ENCODE data around the gene CMC1.
A peak's percentile ranks its signal among the peaks of the same experiment; 100 is the strongest.
"Not testable (repeated sequence)": the region's sequence is repeated elsewhere in the genome, so short reads cannot be mapped to it uniquely, and the experiment has no call there.

CMC1 gene

DNA sequence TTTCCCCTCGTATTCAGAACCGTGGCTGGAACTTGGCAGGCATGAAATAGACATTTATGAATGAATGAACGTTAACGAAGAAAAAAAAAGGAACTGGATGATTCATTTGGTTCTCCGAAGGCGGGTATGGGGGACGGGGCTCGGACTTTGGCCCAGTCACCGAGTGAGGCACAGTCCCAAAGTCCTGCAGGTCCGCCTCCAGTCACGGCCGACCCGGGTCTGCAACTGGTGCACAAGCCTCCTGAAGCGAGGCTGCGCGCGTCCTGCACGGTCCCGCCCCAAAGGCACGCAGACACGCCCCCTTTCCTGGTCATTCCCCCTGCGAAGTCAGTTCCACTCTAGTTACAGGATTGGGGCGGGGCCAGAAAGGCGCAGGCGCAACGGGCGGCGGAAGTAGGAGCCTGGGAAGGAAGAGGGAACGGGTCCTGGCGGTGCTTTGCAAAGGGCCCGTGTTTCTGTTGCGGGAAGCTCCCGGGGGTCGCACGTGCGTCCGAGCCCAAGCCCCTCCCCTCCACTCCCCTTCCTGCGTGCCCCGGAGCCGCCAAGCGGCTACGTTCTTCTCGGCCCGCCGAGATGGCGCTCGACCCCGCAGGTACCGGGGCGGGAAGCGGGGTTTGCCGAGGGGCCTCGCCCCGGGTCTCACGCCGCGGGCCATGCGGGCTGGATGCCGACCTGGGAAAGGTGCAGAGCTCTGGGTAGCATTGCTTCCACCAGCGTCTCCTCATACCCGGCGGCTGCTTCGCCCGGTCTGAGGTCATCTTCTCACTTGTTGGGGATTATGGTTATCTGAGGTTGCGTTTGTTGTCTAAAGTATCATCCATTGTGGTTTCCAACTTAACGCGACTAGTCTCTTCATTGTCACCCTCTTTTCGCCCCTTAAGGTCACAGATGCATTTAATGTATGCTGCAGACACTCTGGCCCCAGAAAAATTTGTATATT is at the start of gene CMC1:
Gene CMC1, plus strand, starts transcription at position 399 of the 940 bp plus-strand sequence. Its CDS starts 175 bp downstream, at position 574.
- H3K4me3 ChIP-seq, result peak within 1 kb of the TSS; percentile 85
- DNase-seq (ENCODE audit: low read depth, low spot score), result peak; percentile 52
- no peak for TF ChIP-seq EZH2 (IDR thresholded peaks at IDR 0.05)
- TF ChIP-seq FOXP2 (optimal IDR thresholded peaks at IDR 0.05; ENCODE audit: control extremely low read depth, extremely low read length, insufficient read depth), result no peak
- peak; percentile 95 for TF ChIP-seq POLR2AphosphoS5 (IDR thresholded peaks at IDR 0.05; ENCODE audit: borderline replicate concordance, low read depth, low read length)
- peak within 1 kb of the TSS; percentile 84 for H3K9ac ChIP-seq (ENCODE audit: insufficient read length)
- H3K27ac ChIP-seq, result no peak within 1 kb of the TSS
- H3K36me3 ChIP-seq (ENCODE audit: insufficient read depth, low read length), result no peaks in the 10 kb centered on the region
- H3K9me3 ChIP-seq (ENCODE audit: low read depth, low read length), result no peaks in the 10 kb centered on the region

- no peak for TF ChIP-seq EZH2 (IDR thresholded peaks at IDR 0.05)
- TF ChIP-seq POLR2AphosphoS5 (IDR thresholded peaks at IDR 0.05; ENCODE audit: borderline replicate concordance, low read depth, low read length), result no peak
- TF ChIP-seq FOXP2 (optimal IDR thresholded peaks at IDR 0.05; ENCODE audit: control extremely low read depth, extremely low read length, insufficient read depth), result no peak
- no peak for DNase-seq (ENCODE audit: low read depth, low spot score)
- H3K4me3 ChIP-seq, result no peak overlapping the region
- no peak overlapping the region for H3K27ac ChIP-seq
- no peaks in the 10 kb centered on the region for H3K9me3 ChIP-seq (ENCODE audit: low read depth, low read length)
- no peaks in the 10 kb centered on the region for H3K36me3 ChIP-seq (ENCODE audit: insufficient read depth, low read length)
- H3K9ac ChIP-seq (ENCODE audit: insufficient read length), result no peak overlapping the region
Measured at GRCh38 chr3:28198161-28198560, 43.3 kb upstream of the CMC1 start.

DNA sequence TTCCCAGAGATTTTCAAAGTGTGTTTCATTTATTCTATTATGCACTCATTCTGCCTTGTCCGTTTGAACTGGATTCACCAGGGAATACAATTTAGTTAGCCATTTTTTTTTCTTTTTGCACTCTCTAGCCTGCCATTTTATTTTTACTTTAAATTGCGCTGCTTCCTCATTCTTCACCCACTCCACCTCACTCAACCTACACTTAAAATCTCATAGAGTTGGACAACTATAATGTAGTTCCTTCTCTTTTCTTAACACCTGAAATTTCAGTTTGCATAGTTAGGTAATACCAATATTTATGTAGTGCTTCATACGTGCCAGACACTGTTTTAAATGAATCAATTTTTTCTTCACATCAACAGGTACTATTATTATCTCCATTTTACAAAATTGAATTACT is 42.4 kb upstream of the CMC1 start:
- no peak overlapping the region for H3K9ac ChIP-seq (ENCODE audit: insufficient read length)
- no peaks in the 10 kb centered on the region for H3K36me3 ChIP-seq (ENCODE audit: insufficient read depth, low read length)
- no peak overlapping the region for H3K27ac ChIP-seq
- H3K9me3 ChIP-seq (ENCODE audit: low read depth, low read length), result no peaks in the 10 kb centered on the region
- TF ChIP-seq FOXP2 (optimal IDR thresholded peaks at IDR 0.05; ENCODE audit: control extremely low read depth, extremely low read length, insufficient read depth) (no peak), POLR2AphosphoS5 (IDR thresholded peaks at IDR 0.05; ENCODE audit: borderline replicate concordance, low read depth, low read length) (no peak)
- no peak overlapping the region for H3K4me3 ChIP-seq
- no peak for DNase-seq (ENCODE audit: low read depth, low spot score)

GRCh38 chr3:28199643-28200042 is 41.8 kb upstream of the CMC1 start:
- not testable (repeated sequence) for H3K4me3 ChIP-seq; H3K9ac ChIP-seq (ENCODE audit: insufficient read length); H3K36me3 ChIP-seq (ENCODE audit: insufficient read depth, low read length); H3K9me3 ChIP-seq (ENCODE audit: low read depth, low read length); DNase-seq (ENCODE audit: low read depth, low spot score); H3K27ac ChIP-seq

- not testable (repeated sequence) for H3K27ac ChIP-seq; H3K9me3 ChIP-seq (ENCODE audit: low read depth, low read length); H3K4me3 ChIP-seq; H3K9ac ChIP-seq (ENCODE audit: insufficient read length); H3K36me3 ChIP-seq (ENCODE audit: insufficient read depth, low read length); DNase-seq (ENCODE audit: low read depth, low spot score)
Measured at GRCh38 chr3:28200366-28200848, 41.0 kb upstream of the CMC1 start.

DNA sequence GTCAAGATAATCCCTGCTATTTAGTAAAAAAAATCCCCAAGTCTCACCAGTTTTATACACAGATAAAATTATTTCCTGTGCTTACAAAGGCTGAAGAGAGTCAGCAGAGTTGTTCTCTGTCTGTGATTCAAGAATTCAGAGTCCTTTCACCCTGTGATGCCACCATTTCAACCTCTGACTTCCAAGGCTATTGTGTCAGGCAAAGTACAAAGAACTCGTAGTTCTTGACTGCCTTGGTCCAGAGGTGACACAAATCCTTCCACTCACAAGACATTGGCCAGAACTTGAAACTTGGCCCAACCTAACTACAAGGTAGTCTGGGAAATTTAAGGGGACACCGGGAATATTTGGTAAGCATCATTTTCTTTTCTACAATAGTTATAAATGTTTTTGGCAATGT is 34.9 kb upstream of the CMC1 start:
- Histone ChIP-seq H3K9ac (ENCODE audit: insufficient read length) (no peak overlapping the region), H3K4me3 (no peak overlapping the region), H3K27ac (no peak overlapping the region), H3K36me3 (ENCODE audit: insufficient read depth, low read length) (no peaks in the 10 kb centered on the region), H3K9me3 (ENCODE audit: low read depth, low read length) (no peaks in the 10 kb centered on the region)
- TF ChIP-seq FOXP2 (optimal IDR thresholded peaks at IDR 0.05; ENCODE audit: control extremely low read depth, extremely low read length, insufficient read depth), result no peak
- TF ChIP-seq POLR2AphosphoS5 (IDR thresholded peaks at IDR 0.05; ENCODE audit: borderline replicate concordance, low read depth, low read length), result no peak
- TF ChIP-seq EZH2 (IDR thresholded peaks at IDR 0.05), result no peak
- no peak for DNase-seq (ENCODE audit: low read depth, low spot score)

- no peak overlapping the region for H3K27ac ChIP-seq
- H3K36me3 ChIP-seq (ENCODE audit: insufficient read depth, low read length), result no peaks in the 10 kb centered on the region
- no peak for DNase-seq (ENCODE audit: low read depth, low spot score)
Measured at GRCh38 chr3:28207000-28207733, 34.3 kb upstream of the CMC1 start.

GRCh38 chr3:28210968-28211713 is 30.3 kb upstream of the CMC1 start:
- Histone ChIP-seq H3K9me3 (ENCODE audit: low read depth, low read length) (no peaks in the 10 kb centered on the region), H3K27ac (no peak overlapping the region), H3K36me3 (ENCODE audit: insufficient read depth, low read length) (no peaks in the 10 kb centered on the region), H3K4me3 (no peak overlapping the region), H3K9ac (ENCODE audit: insufficient read length) (no peak overlapping the region)
- TF ChIP-seq POLR2AphosphoS5 (IDR thresholded peaks at IDR 0.05; ENCODE audit: borderline replicate concordance, low read depth, low read length), result no peak
- TF ChIP-seq FOXP2 (optimal IDR thresholded peaks at IDR 0.05; ENCODE audit: control extremely low read depth, extremely low read length, insufficient read depth), result no peak
- DNase-seq (ENCODE audit: low read depth, low spot score), result no peak

More at GRCh38 chr3:28207000-28207733, 34.3 kb upstream of the CMC1 start:
- no peak overlapping the region for H3K9ac ChIP-seq (ENCODE audit: insufficient read length)
- H3K4me3 ChIP-seq, result no peak overlapping the region
- H3K9me3 ChIP-seq (ENCODE audit: low read depth, low read length), result no peaks in the 10 kb centered on the region
- TF ChIP-seq FOXP2 (optimal IDR thresholded peaks at IDR 0.05; ENCODE audit: control extremely low read depth, extremely low read length, insufficient read depth) (no peak), POLR2AphosphoS5 (IDR thresholded peaks at IDR 0.05; ENCODE audit: borderline replicate concordance, low read depth, low read length) (no peak), EZH2 (IDR thresholded peaks at IDR 0.05) (no peak)
